ENCODE data around the gene FGF12. TPM values are rescaled to one million over a fixed set of nuclear protein-coding genes. Genes with fewer than 3 reads are reported as not detected.

The FGF12 gene
- total and polyA plus RNA-seq, 2 experiments from 2014 or later: not detected

- no peaks in the 10 kb centered on the region for H4K20me1 ChIP-seq (ENCODE audit: insufficient read depth)
- H3K9me3 ChIP-seq (ENCODE audit: low read depth): peaks cover 4% of the 10 kb centered on the region
- no peaks in the 10 kb centered on the region for H3K27me3 ChIP-seq (replicated peaks; ENCODE audit: insufficient read depth)
- no peak overlapping the region for H3K9ac ChIP-seq
- no peaks in the 10 kb centered on the region for H3K4me1 ChIP-seq (ENCODE audit: insufficient read depth)
- H3K79me2 ChIP-seq (ENCODE audit: insufficient read depth): no peaks in the 10 kb centered on the region
- H3K27ac ChIP-seq: no peak overlapping the region
- TF ChIP-seq EZH2 (IDR thresholded peaks at IDR 0.05; ENCODE audit: insufficient read depth, poor library complexity, severe bottlenecking) (no peak), EZH2phosphoT487 (IDR thresholded peaks at IDR 0.05; ENCODE audit: insufficient read depth, low read depth) (no peak)
- H2AFZ ChIP-seq: no peak overlapping the region
- no peaks in the 10 kb centered on the region for H3F3A ChIP-seq (ENCODE audit: insufficient read depth)
- H3K4me2 ChIP-seq (ENCODE audit: unreplicated experiment): no peak overlapping the region
- no peaks in the 10 kb centered on the region for H3K9me2 ChIP-seq (ENCODE audit: insufficient read depth)
- no peak overlapping the region for H3K4me3 ChIP-seq
- 32 to 38% methylated on average over 9 of the region's 9 CpGs for WGBS, 2 experiments (ENCODE audit: low coverage in 1 of 2, low lambda C conversion rate in 2 of 2, missing lambda C conversion rate in 2 of 2)
- H3K36me3 ChIP-seq (ENCODE audit: low read depth): no peaks in the 10 kb centered on the region
- in situ Hi-C loops (cut with MboI): no loop called here
- DNase-seq: no peak
These were observed 449.9 kb downstream of the FGF12 start for GRCh38 chr3:192277477-192277876.

GRCh38 chr3:192275741-192276355 is 451.5 kb downstream of the FGF12 start:
- DNase-seq: no peak
- peaks cover 4% of the 10 kb centered on the region for H3K9me3 ChIP-seq (ENCODE audit: low read depth)
- H3K4me1 ChIP-seq (ENCODE audit: insufficient read depth): no peaks in the 10 kb centered on the region
- 12 to 14% methylated on average over 7 of the region's 7 CpGs for WGBS, 2 experiments (ENCODE audit: low coverage in 1 of 2, low lambda C conversion rate in 2 of 2, missing lambda C conversion rate in 2 of 2)
- H3K36me3 ChIP-seq (ENCODE audit: low read depth): no peaks in the 10 kb centered on the region
- no peaks in the 10 kb centered on the region for H3K79me2 ChIP-seq (ENCODE audit: insufficient read depth)
- H3K27ac ChIP-seq: no peak overlapping the region
- H3F3A ChIP-seq (ENCODE audit: insufficient read depth): no peaks in the 10 kb centered on the region
- in situ Hi-C loops (cut with MboI): no loop called here
- no peak overlapping the region for H3K9ac ChIP-seq
- H3K4me2 ChIP-seq (ENCODE audit: unreplicated experiment): no peak overlapping the region
- no peaks in the 10 kb centered on the region for H3K9me2 ChIP-seq (ENCODE audit: insufficient read depth)
- no peak for TF ChIP-seq EZH2 (IDR thresholded peaks at IDR 0.05; ENCODE audit: insufficient read depth, poor library complexity, severe bottlenecking)
- TF ChIP-seq EZH2phosphoT487 (IDR thresholded peaks at IDR 0.05; ENCODE audit: insufficient read depth, low read depth): no peak
- H2AFZ ChIP-seq: no peak overlapping the region
- H3K27me3 ChIP-seq (replicated peaks; ENCODE audit: insufficient read depth): no peaks in the 10 kb centered on the region
- no peaks in the 10 kb centered on the region for H4K20me1 ChIP-seq (ENCODE audit: insufficient read depth)
- H3K4me3 ChIP-seq: no peak overlapping the region

GRCh38 chr3:192273697-192274010 is 453.7 kb downstream of the FGF12 start:
- 6 to 10% methylated on average over 3 of the region's 3 CpGs for WGBS, 2 experiments (ENCODE audit: low coverage in 1 of 2, low lambda C conversion rate in 2 of 2, missing lambda C conversion rate in 2 of 2)

GRCh38 chr3:192273001-192273696 is 454.2 kb downstream of the FGF12 start:
- Histone ChIP-seq H3K9ac (no peak overlapping the region), H3K27me3 (replicated peaks; ENCODE audit: insufficient read depth) (no peaks in the 10 kb centered on the region), H3K36me3 (ENCODE audit: low read depth) (no peaks in the 10 kb centered on the region), H3K4me2 (ENCODE audit: unreplicated experiment) (no peak overlapping the region), H4K20me1 (ENCODE audit: insufficient read depth) (no peaks in the 10 kb centered on the region), H3K27ac (no peak overlapping the region), H3K9me3 (ENCODE audit: low read depth) (peaks cover 4% of the 10 kb centered on the region), H3K79me2 (ENCODE audit: insufficient read depth) (no peaks in the 10 kb centered on the region), H3K9me2 (ENCODE audit: insufficient read depth) (no peaks in the 10 kb centered on the region), H3K4me1 (ENCODE audit: insufficient read depth) (no peaks in the 10 kb centered on the region), H2AFZ (no peak overlapping the region), H3F3A (ENCODE audit: insufficient read depth) (no peaks in the 10 kb centered on the region), H3K4me3 (no peak overlapping the region)
- TF ChIP-seq EZH2phosphoT487 (IDR thresholded peaks at IDR 0.05; ENCODE audit: insufficient read depth, low read depth): no peak
- no peak for TF ChIP-seq EZH2 (IDR thresholded peaks at IDR 0.05; ENCODE audit: insufficient read depth, poor library complexity, severe bottlenecking)
- in situ Hi-C loops (cut with MboI): no loop called here
- WGBS, 2 experiments (ENCODE audit: low coverage in 1 of 2, low lambda C conversion rate in 2 of 2, missing lambda C conversion rate in 2 of 2): 10 to 13% methylated on average over 3 of the region's 3 CpGs
- no peak for DNase-seq

More at GRCh38 chr3:192273697-192274010, 453.7 kb downstream of the FGF12 start:
- Histone ChIP-seq H3K9me2 (ENCODE audit: insufficient read depth) (no peaks in the 10 kb centered on the region), H3K4me2 (ENCODE audit: unreplicated experiment) (no peak overlapping the region), H3K4me1 (ENCODE audit: insufficient read depth) (no peaks in the 10 kb centered on the region), H3F3A (ENCODE audit: insufficient read depth) (no peaks in the 10 kb centered on the region), H4K20me1 (ENCODE audit: insufficient read depth) (no peaks in the 10 kb centered on the region), H3K36me3 (ENCODE audit: low read depth) (no peaks in the 10 kb centered on the region), H3K27me3 (replicated peaks; ENCODE audit: insufficient read depth) (no peaks in the 10 kb centered on the region), H3K9me3 (ENCODE audit: low read depth) (peaks cover 4% of the 10 kb centered on the region), H3K27ac (no peak overlapping the region), H3K4me3 (no peak overlapping the region), H3K79me2 (ENCODE audit: insufficient read depth) (no peaks in the 10 kb centered on the region), H2AFZ (no peak overlapping the region), H3K9ac (no peak overlapping the region)
- TF ChIP-seq EZH2phosphoT487 (IDR thresholded peaks at IDR 0.05; ENCODE audit: insufficient read depth, low read depth) (no peak), EZH2 (IDR thresholded peaks at IDR 0.05; ENCODE audit: insufficient read depth, poor library complexity, severe bottlenecking) (no peak)
- in situ Hi-C loops (cut with MboI): no loop called here
- DNase-seq: no peak
